Measurements from ENCODE around the gene ETFA. TPM values are rescaled to one million over a fixed set of nuclear protein-coding genes. Genes with fewer than 3 reads are reported as not detected.
A peak's percentile ranks its signal among the peaks of the same experiment; 100 is the strongest.

Gene ETFA
- 70.6 TPM for total RNA-seq

GRCh38 chr15:76311100-76311953 is at the start of gene ETFA:
ETFA (minus strand) TSS chr15:76311469; CDS start chr15:76311388, 81 bp downstream.
- DNase-seq (ENCODE audit: low read depth in 2 of 3, low spot score in 2 of 3): peak; percentile 61 to 97 (median 95)

DNA sequence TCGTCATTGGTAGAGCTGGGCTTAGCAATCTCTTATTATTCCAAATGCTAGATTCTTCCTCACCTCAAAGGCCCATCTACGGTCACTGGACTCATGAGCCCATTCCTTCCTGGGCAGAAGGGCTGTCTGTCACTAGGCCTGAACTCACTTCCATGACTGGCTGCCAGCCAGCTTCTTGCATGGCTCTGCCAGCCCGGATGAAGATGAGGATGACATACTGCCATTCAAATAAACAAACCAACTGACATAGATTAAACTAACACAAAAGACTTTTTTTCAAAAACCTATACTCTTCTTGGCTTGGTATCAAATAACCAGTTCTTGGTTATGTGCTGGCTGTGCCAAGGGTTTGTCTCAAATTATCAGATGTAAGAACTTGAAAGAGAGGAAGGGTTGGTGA is 49.1 kb upstream of the ETFA start:
- DNase-seq (ENCODE audit: low read depth in 2 of 3, low spot score in 2 of 3): no peak

- no peak for DNase-seq (ENCODE audit: low read depth in 2 of 3, low spot score in 2 of 3)
These were observed 47.9 kb upstream of the ETFA start for GRCh38 chr15:76359152-76359551.

DNA sequence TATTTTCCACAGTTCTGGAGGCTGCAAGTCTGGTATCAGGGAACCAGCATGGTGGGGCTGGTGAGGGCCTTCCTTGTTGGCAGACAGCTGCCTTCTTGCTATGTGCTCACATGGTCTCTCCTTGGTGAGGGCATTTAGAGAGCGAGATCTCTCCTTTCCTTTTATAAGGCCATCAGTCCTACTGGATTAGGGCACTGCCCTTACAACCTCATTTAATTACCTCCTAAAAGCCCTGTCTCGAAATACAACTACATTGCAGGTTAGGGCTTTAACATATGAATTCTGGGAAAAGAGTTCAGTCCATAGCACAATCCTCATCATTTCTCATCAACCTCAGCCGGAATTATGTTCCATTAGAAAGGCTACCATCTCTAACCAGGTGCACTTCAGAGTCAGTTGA is 47.2 kb upstream of the ETFA start:
- DNase-seq (ENCODE audit: low read depth in 2 of 3, low spot score in 2 of 3): no peak

- DNase-seq (ENCODE audit: low read depth in 2 of 3, low spot score in 2 of 3): no peak
These were observed 43.7 kb upstream of the ETFA start for GRCh38 chr15:76354823-76355440.

DNA sequence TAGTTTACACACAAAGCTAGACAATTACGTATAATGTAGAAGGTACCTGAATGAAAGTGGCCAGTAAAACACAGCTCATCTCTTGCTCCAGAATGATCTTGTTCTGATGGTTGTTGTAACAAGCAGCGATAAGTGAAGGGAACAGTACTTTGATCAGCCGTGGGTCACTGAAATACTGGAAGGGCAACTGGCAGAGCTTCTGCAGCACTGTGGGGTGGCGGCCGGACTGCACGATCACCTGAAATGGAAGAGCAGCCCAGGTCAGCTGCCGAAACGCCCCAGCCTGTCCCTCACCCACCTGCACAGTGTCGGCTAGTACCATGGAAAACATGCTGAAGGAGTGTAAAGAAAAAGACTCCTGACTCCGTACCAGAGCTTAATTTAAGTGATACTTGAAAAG is 42.6 kb upstream of the ETFA start:
- no peak for DNase-seq (ENCODE audit: low read depth in 2 of 3, low spot score in 2 of 3)

DNA sequence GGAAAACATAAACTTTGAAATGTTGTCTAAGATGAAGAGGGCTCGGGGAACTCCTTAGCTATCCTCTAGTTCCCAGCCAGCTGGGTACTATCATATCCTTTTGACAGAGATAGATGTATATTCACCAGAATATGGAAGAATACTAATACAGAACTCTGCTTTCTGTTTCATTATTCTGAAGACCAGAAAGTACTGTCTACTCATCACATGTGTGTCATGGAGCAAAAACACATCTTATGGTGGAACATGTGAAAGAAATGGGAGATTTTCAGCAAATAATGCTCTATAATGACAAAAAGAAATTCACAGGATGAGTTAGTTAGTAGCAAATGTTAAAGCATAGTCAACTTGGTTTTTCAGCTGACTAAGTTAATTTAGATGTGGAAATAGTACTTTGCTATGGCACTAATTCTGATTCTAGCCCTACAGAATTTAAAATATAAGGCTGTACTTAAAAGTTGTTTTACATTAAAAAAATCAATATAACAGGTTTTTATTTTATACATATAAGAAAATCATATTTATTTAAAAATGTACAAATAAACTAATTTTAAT is 41.8 kb upstream of the ETFA start:
- no peak for DNase-seq (ENCODE audit: low read depth in 2 of 3, low spot score in 2 of 3)

GRCh38 chr15:76349301-76350070 is 38.2 kb upstream of the ETFA start:
- DNase-seq (ENCODE audit: low read depth in 2 of 3, low spot score in 2 of 3): no peak

DNA sequence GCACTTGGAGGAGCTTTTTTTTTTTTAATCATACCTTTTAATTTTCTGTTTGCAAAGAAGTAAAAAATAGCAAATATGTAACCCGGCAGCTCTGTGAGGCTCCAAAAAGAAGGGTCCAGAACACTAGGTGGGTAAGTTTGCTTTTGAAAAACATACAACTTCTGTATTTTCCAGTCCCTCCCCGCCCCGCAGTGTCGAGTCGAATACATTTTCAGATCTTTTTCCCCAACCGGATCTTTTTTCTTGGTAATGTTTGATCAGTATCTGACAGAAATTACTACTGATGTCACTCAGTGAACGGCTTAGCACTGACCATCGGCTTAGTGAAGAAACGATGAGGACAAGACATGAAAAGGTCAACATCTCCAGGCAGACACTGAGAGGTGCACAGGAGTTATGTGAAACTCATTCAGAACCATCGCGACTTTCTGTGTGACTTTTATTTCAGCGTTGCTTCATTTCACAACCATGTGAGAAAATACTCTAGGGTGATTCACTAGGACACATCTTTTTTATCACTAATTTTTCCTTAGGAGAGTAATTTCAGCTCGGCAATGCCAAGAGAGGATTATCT is 36.3 kb upstream of the ETFA start:
- DNase-seq (ENCODE audit: low read depth in 2 of 3, low spot score in 2 of 3): peak in 1 of 3 donors; percentile 17

DNA sequence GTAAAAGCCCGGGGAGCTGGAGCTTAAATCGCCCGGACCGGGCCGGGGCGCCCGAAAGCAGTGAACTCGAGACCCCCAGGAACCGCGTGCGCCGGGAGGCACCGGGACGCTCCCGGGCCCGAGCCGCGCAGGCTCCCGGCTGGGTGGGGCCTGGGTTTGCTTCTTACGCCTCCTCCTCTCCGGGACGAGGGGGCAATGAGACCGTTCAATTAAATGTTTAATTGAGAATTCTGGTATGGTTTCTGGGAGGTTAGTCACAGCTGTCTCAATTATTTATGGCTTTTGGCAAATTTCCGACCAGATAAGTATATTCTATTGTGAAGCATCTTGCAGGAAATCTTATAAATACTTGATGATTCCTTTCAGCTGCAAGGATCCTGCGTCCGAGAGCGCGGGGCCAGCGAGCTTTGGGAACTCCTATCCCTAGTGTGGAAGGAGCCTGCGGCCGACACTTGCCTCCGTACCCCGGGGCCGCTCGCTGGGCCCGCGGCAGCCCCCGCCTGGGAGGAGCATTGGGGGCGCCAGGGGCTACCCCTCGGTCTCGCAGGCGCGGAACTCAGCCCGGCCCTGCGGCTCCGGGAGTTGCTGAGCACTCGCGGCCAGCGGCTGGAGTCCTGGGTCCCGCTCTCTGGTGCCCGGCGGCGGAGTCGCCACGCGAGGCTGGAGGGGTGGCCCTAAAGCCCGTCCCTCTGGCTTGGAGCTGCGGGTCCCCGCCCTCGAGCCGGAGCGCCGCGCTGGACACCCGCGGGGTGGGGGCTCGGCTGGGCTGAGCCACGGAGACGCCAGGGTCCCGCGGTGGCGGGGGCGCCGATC is 35.6 kb upstream of the ETFA start:
- DNase-seq (ENCODE audit: low read depth in 2 of 3, low spot score in 2 of 3): peak in 2 of 3 donors; percentile 57 to 67

DNA sequence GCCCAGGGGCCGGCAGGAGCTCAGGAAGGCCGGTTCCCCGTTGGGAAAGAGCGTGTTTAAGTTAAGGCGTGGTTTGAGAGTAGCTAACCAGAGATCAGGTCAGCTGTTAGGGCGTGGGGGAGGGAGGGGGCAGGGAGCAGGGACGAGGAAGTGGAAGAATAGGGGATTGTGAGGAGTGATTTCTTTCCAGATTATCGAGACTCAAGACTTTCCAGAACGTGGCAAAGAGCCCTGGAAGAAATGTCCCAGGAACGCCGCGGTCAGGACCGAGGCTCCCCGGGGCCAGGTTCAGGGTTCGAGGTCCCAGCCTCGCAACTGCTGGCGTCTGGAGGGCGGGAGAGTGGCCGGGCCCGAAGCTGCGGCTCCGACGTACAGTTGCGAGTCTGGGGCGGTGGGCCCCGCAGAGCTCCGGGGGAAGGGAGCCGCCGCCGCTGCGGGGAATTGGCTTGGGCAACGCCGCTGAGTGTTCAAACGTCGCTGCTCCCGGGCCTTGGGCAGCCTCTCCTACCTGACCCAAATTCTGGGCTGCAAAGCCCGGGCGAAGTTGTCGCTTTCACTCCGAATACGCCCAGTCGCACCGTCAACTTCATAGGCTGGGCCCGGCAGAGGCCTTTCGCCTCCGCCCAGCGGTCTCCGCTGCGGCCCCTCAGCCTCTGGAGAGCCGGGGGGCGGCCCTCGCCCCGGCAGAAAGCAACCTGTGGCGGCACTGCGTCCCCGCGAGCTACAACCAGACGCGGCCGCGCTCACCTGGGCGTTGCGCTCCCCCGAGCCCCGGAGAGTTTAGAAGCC is 34.8 kb upstream of the ETFA start:
- DNase-seq (ENCODE audit: low read depth in 2 of 3, low spot score in 2 of 3): peak in 2 of 3 donors; percentile 4 to 22

DNA sequence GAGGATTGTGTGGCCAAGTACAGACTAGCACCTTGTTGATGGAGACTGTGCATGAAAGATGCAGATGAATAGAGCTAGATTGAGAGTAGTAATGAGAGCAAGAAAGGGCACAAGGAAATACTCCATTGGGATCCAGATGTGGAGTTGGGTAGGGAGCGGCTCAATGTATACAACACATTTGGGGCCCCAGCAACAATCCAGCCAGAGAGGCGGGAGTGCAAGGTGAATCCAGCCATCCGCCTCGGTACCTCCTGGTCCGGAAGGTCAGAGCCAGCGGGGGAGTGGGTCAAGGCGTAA is 34.3 kb upstream of the ETFA start:
- no peak for DNase-seq (ENCODE audit: low read depth in 2 of 3, low spot score in 2 of 3)

DNA sequence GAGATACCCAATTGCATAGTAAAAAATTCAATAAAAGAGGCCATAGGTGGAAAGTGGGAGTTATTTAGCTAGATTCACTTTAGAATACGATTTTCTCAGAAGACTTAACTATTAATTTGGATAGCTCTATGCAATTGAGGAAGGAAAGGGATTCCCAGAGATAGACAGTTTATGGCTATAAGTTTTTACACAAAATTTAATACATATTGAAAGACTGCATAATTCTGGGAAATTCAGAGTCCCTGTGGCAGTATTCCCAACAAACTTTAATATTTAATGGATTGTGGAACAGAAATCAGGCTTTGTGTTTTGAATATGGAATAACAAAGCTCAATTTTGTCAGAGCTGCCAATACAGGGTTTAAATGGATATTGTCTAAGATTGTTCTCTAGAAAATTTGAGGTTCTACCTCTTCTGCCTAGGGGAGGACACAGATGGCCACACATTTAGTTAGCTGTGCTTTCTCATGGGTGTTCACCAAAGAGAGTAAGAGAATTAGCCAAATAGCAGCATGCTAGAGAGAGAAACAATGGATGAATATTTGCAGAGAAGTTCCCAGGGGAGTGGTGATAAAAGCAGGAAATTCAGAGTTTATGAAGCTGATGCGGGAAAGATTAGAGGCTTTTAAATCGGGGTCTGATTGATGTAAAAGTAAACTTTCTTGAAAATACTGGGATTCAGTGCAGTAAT is 33.8 kb upstream of the ETFA start:
- peak in 1 of 3 donors; percentile 27 for DNase-seq (ENCODE audit: low read depth in 2 of 3, low spot score in 2 of 3)

- peak in 2 of 3 donors; percentile 31 to 32 for DNase-seq (ENCODE audit: low read depth in 2 of 3, low spot score in 2 of 3)
These were observed 32.2 kb upstream of the ETFA start for GRCh38 chr15:76343313-76343996.

DNA sequence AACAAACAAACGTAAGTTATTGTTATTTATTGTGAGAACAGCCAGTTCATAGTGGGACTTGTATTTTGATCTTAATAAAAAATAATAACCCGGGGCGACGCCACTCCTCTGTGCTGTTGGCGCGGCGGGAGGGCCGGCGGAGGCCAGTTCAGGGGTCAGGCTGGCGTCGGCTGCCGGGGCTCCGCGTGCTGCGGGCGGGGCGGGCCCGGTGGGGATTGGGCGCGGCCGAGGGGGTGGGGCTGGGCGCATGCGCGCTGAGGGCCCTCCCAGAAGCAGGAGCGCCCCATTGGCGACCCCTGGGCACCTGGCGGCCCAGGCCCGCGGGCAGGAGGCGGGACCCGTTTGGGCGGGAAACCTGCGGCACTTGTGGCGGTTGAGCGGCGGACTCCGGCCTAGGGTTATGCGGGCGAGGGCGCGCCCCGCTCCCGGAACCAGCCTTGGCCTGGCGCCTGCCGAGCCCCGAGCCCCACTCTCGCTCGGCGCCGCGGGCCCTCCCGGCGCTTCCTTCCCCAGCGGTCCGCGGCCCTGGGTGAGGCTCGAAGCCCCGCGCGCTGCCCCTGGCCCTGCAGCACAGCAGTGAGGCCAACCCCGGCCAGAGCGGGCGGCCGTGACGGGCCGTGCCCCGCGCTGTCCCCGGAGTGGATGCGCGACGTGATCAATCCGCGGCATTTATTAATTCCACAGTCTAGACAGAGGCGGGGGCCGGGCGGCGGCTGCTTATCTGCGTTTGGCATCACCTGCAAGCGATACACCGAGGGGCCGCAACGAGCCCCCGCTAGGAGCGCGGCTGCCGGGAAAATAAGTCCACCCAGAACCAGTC is 31.3 kb upstream of the ETFA start:
- peak in 2 of 3 donors; percentile 21 to 30 for DNase-seq (ENCODE audit: low read depth in 2 of 3, low spot score in 2 of 3)

- peak in 1 of 3 donors; percentile 30 for DNase-seq (ENCODE audit: low read depth in 2 of 3, low spot score in 2 of 3)
These were observed 30.8 kb upstream of the ETFA start for GRCh38 chr15:76342058-76342381.

DNA sequence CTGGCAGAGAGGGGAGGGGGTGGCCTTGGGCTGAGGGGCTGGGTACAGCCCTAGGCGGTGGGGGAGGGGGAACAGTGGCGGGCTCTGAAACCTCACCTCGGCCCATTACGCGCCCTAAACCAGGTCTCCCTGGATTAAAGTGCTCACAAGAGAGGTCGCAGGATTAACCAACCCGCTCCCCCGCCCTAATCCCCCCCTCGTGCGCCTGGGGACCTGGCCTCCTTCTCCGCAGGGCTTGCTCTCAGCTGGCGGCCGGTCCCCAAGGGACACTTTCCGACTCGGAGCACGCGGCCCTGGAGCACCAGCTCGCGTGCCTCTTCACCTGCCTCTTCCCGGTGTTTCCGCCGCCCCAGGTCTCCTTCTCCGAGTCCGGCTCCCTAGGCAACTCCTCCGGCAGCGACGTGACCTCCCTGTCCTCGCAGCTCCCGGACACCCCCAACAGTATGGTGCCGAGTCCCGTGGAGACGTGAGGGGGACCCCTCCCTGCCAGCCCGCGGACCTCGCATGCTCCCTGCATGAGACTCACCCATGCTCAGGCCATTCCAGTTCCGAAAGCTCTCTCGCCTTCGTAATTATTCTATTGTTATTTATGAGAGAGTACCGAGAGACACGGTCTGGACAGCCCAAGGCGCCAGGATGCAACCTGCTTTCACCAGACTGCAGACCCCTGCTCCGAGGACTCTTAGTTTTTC is 30.2 kb upstream of the ETFA start:
- DNase-seq (ENCODE audit: low read depth in 2 of 3, low spot score in 2 of 3): peak in 1 of 3 donors; percentile 34
